Glutamatergic neuron (in vitro differentiated cells): Measurements from ENCODE around the gene MLPH. TPM values are rescaled to one million over a fixed set of nuclear protein-coding genes. Genes with fewer than 3 reads are reported as not detected.

Experiments
- DNase-seq: peaks from one replicate; pipeline ENCODE4 v3.0.0; 2022
- H3K27ac Mint-ChIP-seq: one replicate; pipeline ENCODE4 v1.8.0; 2020; ENCODE audit warnings: mild to moderate bottlenecking, mixed read lengths, inconsistent platforms; ENCODE audit not compliant: unreplicated experiment
- H3K27me3 Mint-ChIP-seq: one replicate; pipeline ENCODE4 v1.8.0; 2020; ENCODE audit warnings: mild to moderate bottlenecking, moderate library complexity, mixed read lengths, inconsistent platforms; ENCODE audit not compliant: unreplicated experiment
- H3K36me3 Mint-ChIP-seq: one replicate; pipeline ENCODE4 v1.8.0; 2020; ENCODE audit warnings: mild to moderate bottlenecking, mixed read lengths, inconsistent platforms; ENCODE audit not compliant: unreplicated experiment
- H3K4me1 Mint-ChIP-seq: one replicate; pipeline ENCODE4 v1.8.0; 2020; ENCODE audit warnings: mild to moderate bottlenecking, low read depth, mixed read lengths, inconsistent platforms; ENCODE audit not compliant: unreplicated experiment
- H3K4me3 Mint-ChIP-seq: one replicate; pipeline ENCODE4 v1.8.0; 2020; ENCODE audit warnings: mild to moderate bottlenecking, mixed read lengths, inconsistent platforms; ENCODE audit not compliant: unreplicated experiment
- H3K9me3 Mint-ChIP-seq: one replicate; pipeline ENCODE4 v1.8.0; 2020; ENCODE audit warnings: mild to moderate bottlenecking, moderate library complexity, mixed read lengths, inconsistent platforms; ENCODE audit not compliant: unreplicated experiment
- total RNA-seq: library from RNA; stranded (reverse); fragmentation: NEBNext Ultra II Directional; extraction: Animal tissue kit (Norgen Biotek cat#: 25700); gene quantifications from one replicate; pipeline ENCODE4 v1.2.1, GENCODE V29; 2021; ENCODE audit not compliant: unreplicated experiment
- TF ChIP-seq, protein P1 (sequence below): fragments of 200-600 bp; sonication (generic); IDR thresholded peaks from one replicate; pipeline ENCODE4 v1.5.0; 2021; ENCODE audit not compliant: partially characterized antibody, unreplicated experiment

MLPH gene
- total RNA-seq, 1 donor from 2014 or later: 4.3 TPM

GRCh38 chr2:237555560-237555959 is 68.5 kb downstream of the MLPH start:
- Mint-ChIP-seq H3K4me1 (peaks cover 11% of the 10 kb centered on the region), H3K9me3 (peaks cover 9% of the 10 kb centered on the region), H3K27me3 (peaks cover 7% of the 10 kb centered on the region), H3K4me3 (no peak overlapping the region), H3K27ac (no peak overlapping the region), H3K36me3 (peaks cover 8% of the 10 kb centered on the region)
- no peak for DNase-seq
- TF ChIP-seq, protein P1, sequence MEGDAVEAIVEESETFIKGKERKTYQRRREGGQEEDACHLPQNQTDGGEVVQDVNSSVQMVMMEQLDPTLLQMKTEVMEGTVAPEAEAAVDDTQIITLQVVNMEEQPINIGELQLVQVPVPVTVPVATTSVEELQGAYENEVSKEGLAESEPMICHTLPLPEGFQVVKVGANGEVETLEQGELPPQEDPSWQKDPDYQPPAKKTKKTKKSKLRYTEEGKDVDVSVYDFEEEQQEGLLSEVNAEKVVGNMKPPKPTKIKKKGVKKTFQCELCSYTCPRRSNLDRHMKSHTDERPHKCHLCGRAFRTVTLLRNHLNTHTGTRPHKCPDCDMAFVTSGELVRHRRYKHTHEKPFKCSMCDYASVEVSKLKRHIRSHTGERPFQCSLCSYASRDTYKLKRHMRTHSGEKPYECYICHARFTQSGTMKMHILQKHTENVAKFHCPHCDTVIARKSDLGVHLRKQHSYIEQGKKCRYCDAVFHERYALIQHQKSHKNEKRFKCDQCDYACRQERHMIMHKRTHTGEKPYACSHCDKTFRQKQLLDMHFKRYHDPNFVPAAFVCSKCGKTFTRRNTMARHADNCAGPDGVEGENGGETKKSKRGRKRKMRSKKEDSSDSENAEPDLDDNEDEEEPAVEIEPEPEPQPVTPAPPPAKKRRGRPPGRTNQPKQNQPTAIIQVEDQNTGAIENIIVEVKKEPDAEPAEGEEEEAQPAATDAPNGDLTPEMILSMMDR: no peak

DNA sequence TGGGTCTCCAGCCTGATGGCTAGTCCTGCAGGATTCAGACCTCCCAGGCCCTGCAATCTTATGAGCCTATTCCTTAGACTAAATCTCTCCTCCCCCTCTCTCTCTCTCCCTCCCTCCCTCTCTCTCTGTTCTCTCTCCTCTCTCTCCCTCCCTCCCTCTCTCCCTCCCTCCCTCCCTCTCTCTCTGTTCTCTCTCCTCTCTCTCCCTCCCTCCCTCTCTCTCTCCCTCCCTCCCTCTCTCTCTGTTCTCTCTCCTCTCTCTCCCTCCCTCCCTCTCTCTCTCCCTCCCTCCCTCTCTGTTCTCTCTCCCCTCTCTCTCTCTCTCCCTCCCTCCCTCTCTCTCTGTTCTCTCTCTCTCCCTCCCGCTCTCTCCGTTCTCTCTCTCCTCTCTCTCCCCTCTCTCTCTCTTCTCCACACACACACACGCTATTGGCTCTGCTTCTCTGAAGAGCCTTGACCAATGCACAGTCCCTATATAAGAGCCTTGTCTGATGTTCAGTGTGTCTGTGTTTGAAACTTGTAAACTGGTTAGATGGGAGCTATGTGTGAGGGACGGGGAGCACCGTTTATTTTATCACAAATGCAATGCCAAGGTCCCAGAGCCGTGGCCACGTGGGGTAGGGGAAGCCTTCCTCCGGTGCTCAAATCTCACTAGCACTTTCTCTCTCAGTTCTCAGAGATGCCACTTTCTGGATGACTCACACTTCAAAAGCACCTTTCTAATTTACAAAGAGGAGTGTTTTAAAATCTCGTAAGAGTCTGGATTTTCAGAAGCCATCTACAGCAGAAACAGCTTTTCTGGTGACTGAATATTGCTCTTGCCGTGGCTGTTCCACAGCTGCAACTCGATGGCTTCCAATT is 70.0 kb downstream of the MLPH start:
- peaks cover 9% of the 10 kb centered on the region for H3K9me3 Mint-ChIP-seq
- H3K27me3 Mint-ChIP-seq: peaks cover 7% of the 10 kb centered on the region
- TF ChIP-seq, protein P1: no peak
- no peak for DNase-seq
- H3K36me3 Mint-ChIP-seq: peaks cover 8% of the 10 kb centered on the region
- H3K27ac Mint-ChIP-seq: no peak overlapping the region
- H3K4me3 Mint-ChIP-seq: no peak overlapping the region
- peaks cover 11% of the 10 kb centered on the region for H3K4me1 Mint-ChIP-seq

DNA sequence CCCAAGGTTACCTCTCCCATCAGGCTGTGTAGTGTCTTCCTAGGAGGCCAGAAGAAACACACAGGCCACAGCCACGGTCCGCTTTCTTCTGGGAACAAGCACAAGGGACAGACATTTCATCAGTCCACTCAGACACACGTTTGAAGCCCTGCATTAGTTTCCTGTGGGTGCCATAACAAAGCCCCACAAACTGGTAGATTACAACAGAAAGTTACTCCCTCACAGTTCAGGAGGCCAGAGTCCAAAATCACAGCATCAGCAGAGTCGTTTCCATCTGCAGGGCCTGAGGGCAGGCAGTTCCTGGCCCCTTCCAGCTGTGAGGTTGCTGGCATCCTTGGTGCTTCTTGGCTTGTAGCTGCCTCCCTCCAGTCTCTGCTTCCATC is 70.6 kb downstream of the MLPH start:
- no peak for DNase-seq
- Mint-ChIP-seq H3K27me3 (peaks cover 7% of the 10 kb centered on the region), H3K9me3 (peaks cover 9% of the 10 kb centered on the region), H3K4me1 (peaks cover 11% of the 10 kb centered on the region), H3K27ac (no peak overlapping the region), H3K4me3 (no peak overlapping the region), H3K36me3 (peaks cover 8% of the 10 kb centered on the region)
- TF ChIP-seq, protein P1: no peak

DNA sequence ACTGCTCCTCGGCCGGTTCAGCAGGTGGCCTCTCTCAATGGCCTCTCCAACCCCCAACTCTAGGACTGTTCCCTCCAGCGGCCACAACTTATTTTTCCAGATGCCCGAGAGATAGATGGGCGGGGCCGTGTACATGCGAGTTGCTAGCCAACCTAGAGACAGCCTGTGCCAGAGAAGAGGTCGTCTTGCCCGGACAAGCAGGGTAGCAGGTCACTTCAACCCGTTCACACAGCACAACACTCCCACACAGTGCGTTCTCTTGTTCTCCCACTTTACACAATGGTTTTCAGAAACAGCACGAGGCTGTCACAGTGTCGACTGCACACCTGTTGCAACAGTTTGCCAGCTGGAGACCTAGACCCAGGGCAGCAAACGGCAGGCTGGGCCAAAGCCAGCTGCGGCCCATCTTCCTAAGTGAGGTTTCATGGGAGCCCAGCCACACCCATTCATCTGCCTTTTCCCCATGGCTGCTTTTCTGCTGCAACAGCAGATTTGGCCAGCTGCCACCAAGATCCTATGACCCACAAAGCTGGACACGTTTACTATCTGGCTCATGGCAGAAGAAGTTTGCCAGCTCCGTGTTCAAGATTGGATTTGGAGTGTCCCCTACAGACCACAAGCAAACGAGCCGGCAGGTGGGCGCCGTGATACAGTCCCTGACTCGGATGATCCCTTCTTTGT is 72.0 kb downstream of the MLPH start:
- H3K9me3 Mint-ChIP-seq: peaks cover 10% of the 10 kb centered on the region
- H3K27me3 Mint-ChIP-seq: peaks cover 7% of the 10 kb centered on the region
- peak; percentile 54 for DNase-seq
- peaks cover under 1% of the 10 kb centered on the region for H3K36me3 Mint-ChIP-seq
- H3K4me3 Mint-ChIP-seq: no peak overlapping the region
- peaks cover 15% of the 10 kb centered on the region for H3K4me1 Mint-ChIP-seq
- TF ChIP-seq, protein P1: no peak
- H3K27ac Mint-ChIP-seq: peak overlapping the region; percentile 87

- DNase-seq: peak; percentile 6
- Mint-ChIP-seq H3K36me3 (no peaks in the 10 kb centered on the region), H3K4me1 (peaks cover 15% of the 10 kb centered on the region), H3K4me3 (no peak overlapping the region), H3K27me3 (peaks cover 7% of the 10 kb centered on the region), H3K9me3 (peaks cover 13% of the 10 kb centered on the region), H3K27ac (no peak overlapping the region)
- TF ChIP-seq, protein P1: no peak
Measured at GRCh38 chr2:237561221-237561620, 74.2 kb downstream of the MLPH start.
